Naive thymus-derived CD4-positive, alpha-beta T cell (primary cell): ENCODE results near the gene ICAM2. TPM values are rescaled to one million over a fixed set of nuclear protein-coding genes. Genes with fewer than 3 reads are reported as not detected.
A peak's percentile ranks its signal among the peaks of the same experiment; 100 is the strongest.
"Not testable (repeated sequence)": the region's sequence is repeated elsewhere in the genome, so short reads cannot be mapped to it uniquely, and the experiment has no call there.

ENCODE experiments used
- ATAC-seq: fragments of 150-1000 bp; cut with Tn5 transposase; 2 replicates; pipeline ENCODE4 v1.10.0; 2021; ENCODE audit warnings: mild to moderate bottlenecking, moderate library complexity
- CTCF ChIA-PET: fragments of 350-600 bp; sonication (Branson Sonifier 250); formaldehyde crosslinking; loops from one replicate; lab custom pipeline; 2021; ENCODE audit warnings: antibody characterized with exemption; lab: Charles Lee
- POLR2A ChIA-PET: fragments of 350-600 bp; sonication (Branson Sonifier 250); formaldehyde crosslinking; loops from one replicate; lab custom pipeline; 2021; ENCODE audit warnings: antibody characterized with exemption, inconsistent platforms; lab: Charles Lee
- DNase-seq, 9 donors: peaks; one replicate each; pipeline versions ENCODE4 v3.0.0 to v3.0.0-alpha.2; 2020 to 2022; ENCODE audit warnings: mixed read lengths in 1 of 9
- H3K27ac ChIP-seq: one replicate; pipeline ENCODE4 v1.7.0; 2013; ENCODE audit warnings: mild to moderate bottlenecking, low read depth, low read length, moderate library complexity
- H3K27me3 ChIP-seq, 2 donors: one replicate each; pipeline ENCODE4 v1.7.0; 2013; ENCODE audit warnings: low read length in 2 of 2, mild to moderate bottlenecking in 2 of 2, moderate library complexity in 2 of 2; ENCODE audit not compliant: control insufficient read depth in 2 of 2, insufficient read depth in 2 of 2
- H3K36me3 ChIP-seq, 3 experiments: 1 replicate in 2 of 3; 2 replicates in 1 of 3; pipeline ENCODE4 v1.7.0; 2013; ENCODE audit warnings: low read length in 3 of 3, mild to moderate bottlenecking in 3 of 3, moderate library complexity in 1 of 3; ENCODE audit not compliant: insufficient read depth in 3 of 3, control insufficient read depth in 2 of 3
- H3K4me1 ChIP-seq, 2 donors: one replicate each; pipeline ENCODE4 v1.7.0; 2013; ENCODE audit warnings: low read length in 2 of 2, mild to moderate bottlenecking in 2 of 2, moderate library complexity in 1 of 2; ENCODE audit not compliant: control insufficient read depth in 2 of 2, insufficient read depth in 2 of 2
- H3K4me3 ChIP-seq: 2 replicates; pipeline ENCODE4 v1.7.0; 2013; ENCODE audit warnings: mild to moderate bottlenecking, low read length
- H3K9me3 ChIP-seq, 3 experiments: 1 replicate in 2 of 3; 2 replicates in 1 of 3; pipeline ENCODE4 v1.7.0; 2013; ENCODE audit warnings: low read length in 3 of 3; ENCODE audit not compliant: control insufficient read depth in 2 of 3
- H3K27ac Mint-ChIP-seq, 9 donors: one replicate each; pipeline ENCODE4 v1.8.0; 2020 to 2022; ENCODE audit warnings: mixed read lengths in 9 of 9, mild to moderate bottlenecking in 8 of 9, moderate library complexity in 5 of 9, inconsistent platforms in 2 of 9
- H3K27me3 Mint-ChIP-seq, 5 donors: one replicate each; pipeline ENCODE4 v1.8.0; 2021 to 2022; ENCODE audit warnings: mixed read lengths in 5 of 5, mild to moderate bottlenecking in 1 of 5
- H3K36me3 Mint-ChIP-seq, 5 donors: one replicate each; pipeline ENCODE4 v1.8.0; 2020 to 2022; ENCODE audit warnings: mixed read lengths in 5 of 5, mild to moderate bottlenecking in 3 of 5, inconsistent platforms in 1 of 5
- H3K4me1 Mint-ChIP-seq, 7 donors: one replicate each; pipeline ENCODE4 v1.8.0; 2020 to 2022; ENCODE audit warnings: mixed read lengths in 7 of 7, mild to moderate bottlenecking in 3 of 7, inconsistent platforms in 1 of 7
- H3K4me3 Mint-ChIP-seq, 10 donors: one replicate each; pipeline ENCODE4 v1.8.0; 2020 to 2022; ENCODE audit warnings: mild to moderate bottlenecking in 10 of 10, mixed read lengths in 10 of 10, moderate library complexity in 6 of 10, inconsistent platforms in 2 of 10
- H3K9me3 Mint-ChIP-seq, 11 donors: one replicate each; pipeline ENCODE4 v1.8.0; 2020 to 2022; ENCODE audit warnings: mixed read lengths in 11 of 11, mild to moderate bottlenecking in 4 of 11, inconsistent platforms in 1 of 11, moderate library complexity in 1 of 11
- intact Hi-C, 2 donors: fragments of 100-400 bp; cut with micrococcal nuclease; formaldehyde crosslinking; loops; one replicate each; pipeline ENCODE4 v1.15.1; 2023
- polyA plus RNA-seq, 2 donors: library from polyadenylated mRNA; unstranded; fragments of 300-500 nt; fragmentation: Illumina TruSeq; gene quantifications; one replicate each; pipeline ENCODE4 v1.2.3, GENCODE V29; 2021
- total RNA-seq, 6 experiments: library from RNA in 5 of 6; stranded (reverse) in 5 of 6; gene quantifications; 1 replicate in 5 of 6; 2 replicates in 1 of 6; pipeline ENCODE4 v1.2.3 and lab custom pipeline; 2021 to 2026

ICAM2 gene
- total and polyA plus RNA-seq, 7 experiments from 2014 or later = 60.9 to 414 (median 131) TPM

DNA sequence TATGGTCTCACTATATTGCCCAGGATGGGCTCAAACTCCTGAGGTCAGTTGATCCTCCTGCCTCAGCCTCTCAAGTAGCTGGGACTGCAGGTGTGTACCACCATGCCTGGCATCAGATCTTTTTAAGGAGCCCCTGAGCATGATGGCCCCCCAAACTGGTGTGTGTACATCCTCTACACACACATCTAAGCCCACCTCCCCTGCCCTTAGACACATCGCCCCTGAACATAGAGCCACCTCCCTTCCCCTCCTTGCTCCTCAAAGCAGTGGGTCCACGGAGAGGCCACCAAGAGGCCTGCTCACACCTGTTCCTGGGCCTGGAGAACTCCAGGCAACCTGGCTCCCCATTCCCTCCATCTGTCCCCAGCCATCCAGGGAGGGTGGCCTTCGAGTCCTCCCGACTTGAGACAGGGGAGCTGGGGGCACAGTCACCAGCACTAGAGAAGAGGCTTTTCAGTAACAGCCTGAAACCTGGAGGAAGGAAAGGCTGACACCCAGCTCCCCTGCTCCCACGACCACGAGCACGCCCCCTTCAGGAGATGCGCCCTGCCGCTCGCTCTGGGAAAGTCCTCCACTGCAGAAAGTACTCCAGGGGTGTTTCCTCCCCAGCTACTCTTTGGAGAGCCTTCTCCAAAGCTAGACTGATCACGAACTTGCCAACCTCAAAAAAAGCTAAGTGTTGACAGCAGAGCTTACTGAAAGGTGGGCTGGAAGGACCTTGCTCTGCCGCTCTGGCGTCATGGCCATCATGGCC, 34.9 kb downstream of the ICAM2 start:
- Histone ChIP-seq H3K4me3 (no peak overlapping the region), H3K4me1 (peaks cover 10 to 17% of the 10 kb centered on the region in 2 donors), H3K9me3 (no peaks in the 10 kb centered on the region), H3K36me3 (no peaks in the 10 kb centered on the region), H3K27ac (no peak overlapping the region), H3K27me3 (no peaks in the 10 kb centered on the region)
- H3K27ac Mint-ChIP-seq = peak overlapping the region in 7 of 9 donors; percentile 28 to 85 (median 69)
- peak overlapping the region in 2 of 10 donors; percentile 16 to 62 for H3K4me3 Mint-ChIP-seq
- H3K4me1 Mint-ChIP-seq = peaks cover 12 to 32% (median 22%) of the 10 kb centered on the region in 7 donors
- ChIA-PET POLR2A (interaction anchor here (0.7 to 2.8 kb wide), 4 partner anchors 35 to 61 kb away, joined by 3 to 11 read pairs (median 6); partner anchors contain the start of gene ICAM2), CTCF (interaction anchor here (0.6 to 1.7 kb wide), 10 partner anchors 9 to 297 kb away, joined by 3 to 8 read pairs (median 3); partner anchors contain the start of gene CD79B)
- H3K27me3 Mint-ChIP-seq = no peaks in the 10 kb centered on the region
- H3K9me3 Mint-ChIP-seq = peaks cover 0 to 21% (median 8%) of the 10 kb centered on the region in 11 donors
- H3K36me3 Mint-ChIP-seq = peaks cover 0 to 11% (median 9%) of the 10 kb centered on the region in 5 donors
- DNase-seq = no peak
- intact Hi-C loops = loop anchor here in 1 of 2 donors (1.0 to 5.0 kb wide), 2 partner anchors 35 to 53 kb away; partner anchors contain the start of genes CD79B and ICAM2
- ATAC-seq = peak; percentile 4

DNA sequence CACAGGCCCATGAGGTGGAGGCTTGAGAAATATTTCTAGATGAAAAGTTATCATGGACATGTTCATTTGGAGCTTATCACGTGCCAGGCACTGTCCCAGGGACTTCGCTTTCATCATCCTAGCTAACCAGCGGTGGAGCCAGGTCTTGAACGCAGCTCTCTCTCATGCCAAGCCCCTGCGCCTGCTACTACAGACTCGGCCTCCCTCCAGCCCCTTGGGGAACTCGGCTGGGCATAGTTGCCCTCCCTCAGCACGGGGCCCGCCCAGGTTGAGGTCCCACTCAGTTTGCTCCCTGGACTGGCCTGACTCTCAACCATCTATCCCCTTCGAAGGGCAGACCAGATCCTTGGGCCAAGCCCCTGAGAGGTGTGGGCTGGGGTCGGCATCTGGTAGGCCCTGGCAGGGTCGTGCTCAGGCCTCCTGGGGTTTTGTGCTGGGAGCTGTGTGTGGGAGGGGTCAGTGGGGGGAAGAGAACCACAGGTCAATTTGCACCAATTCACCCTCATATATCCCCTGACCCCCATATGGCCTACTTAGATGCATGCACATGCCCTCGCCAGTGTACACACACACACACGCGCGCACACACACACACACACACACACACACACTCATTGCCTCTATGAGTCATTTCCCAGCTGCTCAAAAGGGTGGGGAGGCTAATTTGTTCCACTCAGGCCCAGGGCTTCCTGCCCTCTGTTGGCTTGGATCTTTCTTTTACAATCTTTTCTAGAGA, 35.6 kb downstream of the ICAM2 start:
- Histone ChIP-seq H3K27me3 (no peaks in the 10 kb centered on the region), H3K4me3 (no peak overlapping the region), H3K27ac (no peak overlapping the region), H3K9me3 (no peaks in the 10 kb centered on the region), H3K36me3 (no peaks in the 10 kb centered on the region), H3K4me1 (peaks cover 4 to 9% of the 10 kb centered on the region in 2 donors)
- ChIA-PET CTCF (interaction anchor here (0.6 to 1.1 kb wide), 5 partner anchors 10 to 65 kb away, joined by 3 to 4 read pairs (median 3); partner anchors contain the start of gene CD79B), POLR2A (interaction anchor here (1.2 to 2.8 kb wide), 3 partner anchors 35 to 44 kb away, joined by 4 to 11 read pairs (median 7); partner anchors contain the start of gene ICAM2)
- intact Hi-C loops = loop anchor here in 1 of 2 donors (1.0 to 5.0 kb wide), 2 partner anchors 35 to 53 kb away; partner anchors contain the start of genes CD79B and ICAM2
- Mint-ChIP-seq H3K36me3 (peaks cover 0 to 11% (median 9%) of the 10 kb centered on the region in 5 donors), H3K27ac (peak overlapping the region in 7 of 9 donors; percentile 28 to 85 (median 69)), H3K9me3 (peaks cover 0 to 21% (median 8%) of the 10 kb centered on the region in 11 donors), H3K4me1 (peaks cover 8 to 24% (median 15%) of the 10 kb centered on the region in 7 donors), H3K4me3 (peak overlapping the region in 1 of 10 donors; percentile 62), H3K27me3 (no peaks in the 10 kb centered on the region)
- peak; percentile 92 for ATAC-seq
- peak in 5 of 9 donors; percentile 18 to 62 (median 34) for DNase-seq

DNA sequence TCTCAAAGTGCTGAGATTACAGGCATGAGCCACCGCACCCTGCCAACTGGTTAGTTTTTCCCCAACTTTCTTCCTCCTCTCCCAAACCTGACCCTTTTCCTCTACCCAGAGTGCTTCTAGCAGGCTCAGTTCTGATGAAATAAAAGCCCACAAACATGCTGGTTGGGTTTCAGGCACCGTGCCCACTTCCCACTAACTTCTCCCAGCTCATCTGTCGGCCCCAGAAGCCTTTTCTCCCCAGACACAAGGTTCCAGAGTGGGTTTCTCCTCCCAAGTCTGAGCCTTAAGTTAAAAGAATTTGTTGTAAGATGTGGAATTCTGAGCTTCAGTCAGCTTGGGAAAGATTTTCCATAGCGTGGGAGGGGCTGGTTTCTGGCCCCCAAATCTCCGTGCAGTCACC, 36.2 kb downstream of the ICAM2 start:
- ChIA-PET POLR2A (interaction anchor here (1.5 to 2.8 kb wide), 2 partner anchors 36 to 42 kb away, joined by 4 to 11 read pairs; partner anchors contain the start of gene ICAM2), CTCF (interaction anchor here (0.6 to 1.0 kb wide), 2 partner anchors 23 to 64 kb away, joined by 3 read pairs; no protein-coding TSS in a partner anchor)
- H3K27me3 ChIP-seq = no peaks in the 10 kb centered on the region
- H3K36me3 Mint-ChIP-seq = peaks cover 0 to 11% (median 9%) of the 10 kb centered on the region in 5 donors
- DNase-seq (no peak), ATAC-seq (no peak)
- H3K4me1 ChIP-seq = peaks cover 4 to 7% of the 10 kb centered on the region in 2 donors
- H3K27me3 Mint-ChIP-seq = peaks cover 0 to 1% (median 0%) of the 10 kb centered on the region in 5 donors
- H3K36me3 ChIP-seq = no peaks in the 10 kb centered on the region
- intact Hi-C loops = no loop called here
- H3K9me3 ChIP-seq = no peaks in the 10 kb centered on the region
- H3K4me3 Mint-ChIP-seq = no peak overlapping the region
- peaks cover 5 to 22% (median 12%) of the 10 kb centered on the region in 7 donors for H3K4me1 Mint-ChIP-seq
- no peak overlapping the region for H3K4me3 ChIP-seq
- H3K27ac ChIP-seq = no peak overlapping the region
- peaks cover 0 to 21% (median 8%) of the 10 kb centered on the region in 11 donors for H3K9me3 Mint-ChIP-seq
- peak overlapping the region in 2 of 9 donors; percentile 34 to 78 for H3K27ac Mint-ChIP-seq

DNA sequence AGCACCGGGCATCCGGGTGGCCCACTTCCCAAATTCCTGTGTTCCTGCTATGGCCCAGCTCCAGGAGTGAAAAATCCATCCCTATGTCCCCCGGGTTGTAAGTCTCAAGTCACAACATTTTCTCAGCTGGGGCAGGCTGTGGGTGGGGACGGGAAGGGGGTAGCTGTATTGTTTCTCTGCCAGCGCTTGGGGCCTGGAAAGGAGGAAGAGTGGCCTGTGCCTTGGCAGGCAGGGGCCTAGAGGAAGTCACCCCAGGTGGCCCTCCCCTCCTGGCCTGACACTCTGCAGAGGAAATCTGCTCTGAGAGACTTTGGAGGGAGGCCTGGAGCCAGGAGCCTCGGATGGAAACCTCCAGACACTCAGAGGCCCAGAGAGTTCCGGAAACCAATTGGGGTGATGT, 37.1 kb downstream of the ICAM2 start:
- peaks cover 0 to 11% (median 9%) of the 10 kb centered on the region in 5 donors for H3K36me3 Mint-ChIP-seq
- Histone ChIP-seq H3K9me3 (no peaks in the 10 kb centered on the region), H3K27ac (no peak overlapping the region), H3K36me3 (no peaks in the 10 kb centered on the region), H3K4me1 (peaks cover 4 to 7% of the 10 kb centered on the region in 2 donors), H3K4me3 (no peak overlapping the region), H3K27me3 (no peaks in the 10 kb centered on the region)
- peaks cover 0 to 21% (median 8%) of the 10 kb centered on the region in 11 donors for H3K9me3 Mint-ChIP-seq
- intact Hi-C loops = no loop called here
- ChIA-PET CTCF (interaction anchor here (0.6 to 0.9 kb wide), 4 partner anchors 9 to 150 kb away, joined by 3 to 7 read pairs (median 3); no protein-coding TSS in a partner anchor), POLR2A (interaction anchor here (1.5 to 2.8 kb wide), 2 partner anchors 11 to 37 kb away, joined by 3 to 11 read pairs; partner anchors contain the start of gene ICAM2)
- ATAC-seq (no peak), DNase-seq (no peak)
- peaks cover 5 to 22% (median 12%) of the 10 kb centered on the region in 7 donors for H3K4me1 Mint-ChIP-seq
- no peak overlapping the region for H3K4me3 Mint-ChIP-seq
- H3K27me3 Mint-ChIP-seq = peaks cover 0 to 2% (median 0%) of the 10 kb centered on the region in 5 donors
- H3K27ac Mint-ChIP-seq = no peak overlapping the region

DNA sequence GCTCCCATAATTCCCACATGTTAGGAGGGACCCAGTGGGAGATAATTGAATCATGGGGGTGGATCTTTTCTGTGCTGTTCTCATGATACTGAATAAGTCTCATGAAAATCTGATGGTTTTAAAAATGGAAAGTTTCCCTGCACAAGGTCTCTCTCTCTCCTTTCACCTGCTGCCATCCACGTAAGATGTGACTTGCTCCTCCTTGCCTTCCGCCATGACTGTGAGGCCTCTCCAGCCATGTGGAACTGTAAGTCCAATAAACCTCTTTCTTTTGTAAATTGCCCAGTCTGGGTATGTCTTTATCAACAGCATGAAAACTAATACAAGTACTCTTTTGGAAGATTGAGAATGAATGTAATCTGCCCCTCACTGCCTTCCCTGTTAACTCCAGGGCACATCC, 37.8 kb downstream of the ICAM2 start:
- H3K9me3 ChIP-seq, H3K4me3 ChIP-seq, H3K27me3 Mint-ChIP-seq, H3K36me3 ChIP-seq, H3K27ac ChIP-seq, H3K27me3 ChIP-seq, H3K27ac Mint-ChIP-seq, intact Hi-C loops, DNase-seq, H3K4me1 ChIP-seq, ATAC-seq, H3K4me3 Mint-ChIP-seq: not testable (repeated sequence)
- Mint-ChIP-seq H3K9me3 (peaks cover 0 to 21% (median 8%) of the 10 kb centered on the region in 11 donors), H3K4me1 (peaks cover 5 to 22% (median 12%) of the 10 kb centered on the region in 7 donors), H3K36me3 (peaks cover 0 to 11% (median 9%) of the 10 kb centered on the region in 5 donors)
- ChIA-PET POLR2A (interaction anchor here (1.5 kb wide), 1 partner anchor 11 kb away, joined by 3 read pairs; no protein-coding TSS in a partner anchor), CTCF (interaction anchor here (0.8 to 2.1 kb wide), 6 partner anchors 10 to 71 kb away, joined by 3 to 7 read pairs (median 4); no protein-coding TSS in a partner anchor)
